ENCODE results near the gene MSL3. TPM values are rescaled to one million over a fixed set of nuclear protein-coding genes. Genes with fewer than 3 reads are reported as not detected.

The MSL3 gene
- total and polyA plus RNA-seq, 2 of the 13 experiments (the other 11 are each of a cell fraction or from before 2014, with no cell fraction given) = 7.6 to 10.2 TPM

GRCh38 chrX:11757719-11758399 lies at the start of gene MSL3 (continued):
- TF ChIP-seq ZNF687 (CRISPR knock-in tag; IDR thresholded peaks at IDR 0.05) = peak; percentile 62
- peak; percentile 47; the same call in 1 of the 2 replicates for TF ChIP-seq RBFOX2 (IDR thresholded peaks at IDR 0.05; ENCODE audit: low read depth, low read length)
- TF ChIP-seq ZFYVE20 (CRISPR knock-in tag; IDR thresholded peaks at IDR 0.05; ENCODE audit: borderline replicate concordance, low read depth) = no peak
- 0 out of 2 replicates have a peak, but pooled peaks have one; percentile 4 for TF ChIP-seq CTCF (CRISPR knock-in tag; IDR thresholded peaks at IDR 0.05)
- no peak for TF ChIP-seq SMAD9 (CRISPR knock-in tag; IDR thresholded peaks at IDR 0.05)
- no peak for TF ChIP-seq ZBTB38 (CRISPR knock-in tag; IDR thresholded peaks at IDR 0.05)
- TF ChIP-seq ASH2L (IDR thresholded peaks at IDR 0.05; ENCODE audit: insufficient read length, low read depth, low read length) = peak; percentile 1
- TF ChIP-seq, protein P1, sequence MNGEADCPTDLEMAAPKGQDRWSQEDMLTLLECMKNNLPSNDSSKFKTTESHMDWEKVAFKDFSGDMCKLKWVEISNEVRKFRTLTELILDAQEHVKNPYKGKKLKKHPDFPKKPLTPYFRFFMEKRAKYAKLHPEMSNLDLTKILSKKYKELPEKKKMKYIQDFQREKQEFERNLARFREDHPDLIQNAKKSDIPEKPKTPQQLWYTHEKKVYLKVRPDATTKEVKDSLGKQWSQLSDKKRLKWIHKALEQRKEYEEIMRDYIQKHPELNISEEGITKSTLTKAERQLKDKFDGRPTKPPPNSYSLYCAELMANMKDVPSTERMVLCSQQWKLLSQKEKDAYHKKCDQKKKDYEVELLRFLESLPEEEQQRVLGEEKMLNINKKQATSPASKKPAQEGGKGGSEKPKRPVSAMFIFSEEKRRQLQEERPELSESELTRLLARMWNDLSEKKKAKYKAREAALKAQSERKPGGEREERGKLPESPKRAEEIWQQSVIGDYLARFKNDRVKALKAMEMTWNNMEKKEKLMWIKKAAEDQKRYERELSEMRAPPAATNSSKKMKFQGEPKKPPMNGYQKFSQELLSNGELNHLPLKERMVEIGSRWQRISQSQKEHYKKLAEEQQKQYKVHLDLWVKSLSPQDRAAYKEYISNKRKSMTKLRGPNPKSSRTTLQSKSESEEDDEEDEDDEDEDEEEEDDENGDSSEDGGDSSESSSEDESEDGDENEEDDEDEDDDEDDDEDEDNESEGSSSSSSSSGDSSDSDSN (CRISPR knock-in tag; IDR thresholded peaks at IDR 0.05) = peak; percentile 64; the same call in 1 of the 2 replicates
- no peak for TF ChIP-seq RAD51 (IDR thresholded peaks at IDR 0.05; ENCODE audit: borderline replicate concordance)
- TF ChIP-seq MYC (CRISPR knock-in tag; IDR thresholded peaks at IDR 0.05; ENCODE audit: borderline replicate concordance) = peak; percentile 37; the same call in 1 of the 2 replicates
- TF ChIP-seq ZBTB14 (CRISPR knock-in tag; IDR thresholded peaks at IDR 0.05) = peak; percentile 83
